Activated T-cell treated with anti-CD3 and anti-CD28 coated beads for 48 hours (primary cell): ENCODE results near the gene SLC15A3.

ENCODE experiments used
- DNase-seq: peaks from one replicate; pipeline ENCODE4 v3.0.0-alpha.2; 2020; ENCODE audit warnings: low read depth

The SLC15A3 gene

GRCh38 chr11:60945295-60945667, 6.7 kb downstream of the SLC15A3 start:
- DNase-seq = no peak

- no peak for DNase-seq
Observed at GRCh38 chr11:60944490-60945294, 7.3 kb downstream of the SLC15A3 start.

GRCh38 chr11:60942970-60943565, 8.9 kb downstream of the SLC15A3 start:
- DNase-seq = no peak

DNA sequence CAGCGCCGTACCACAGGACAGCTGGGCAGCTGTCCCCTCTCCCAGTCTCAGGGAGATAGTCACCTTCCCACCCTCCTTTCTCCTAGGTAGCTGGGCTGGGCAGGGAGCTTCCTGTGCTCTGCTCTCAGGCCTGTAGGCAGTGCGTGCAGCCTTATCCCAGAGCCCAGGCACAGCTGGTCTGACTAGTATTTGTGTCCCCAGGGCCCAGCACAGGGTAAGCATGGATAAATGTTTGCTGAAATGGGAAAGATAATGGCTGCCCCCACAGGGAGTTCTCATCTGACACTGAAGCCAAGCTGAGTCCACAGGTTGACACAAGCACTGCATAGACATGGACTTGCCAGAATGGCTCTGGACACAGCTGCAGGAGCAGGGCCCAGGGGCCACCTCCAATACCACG, 9.8 kb downstream of the SLC15A3 start:
- no peak for DNase-seq

GRCh38 chr11:60941371-60942119, 10.4 kb downstream of the SLC15A3 start:
- DNase-seq = no peak

DNA sequence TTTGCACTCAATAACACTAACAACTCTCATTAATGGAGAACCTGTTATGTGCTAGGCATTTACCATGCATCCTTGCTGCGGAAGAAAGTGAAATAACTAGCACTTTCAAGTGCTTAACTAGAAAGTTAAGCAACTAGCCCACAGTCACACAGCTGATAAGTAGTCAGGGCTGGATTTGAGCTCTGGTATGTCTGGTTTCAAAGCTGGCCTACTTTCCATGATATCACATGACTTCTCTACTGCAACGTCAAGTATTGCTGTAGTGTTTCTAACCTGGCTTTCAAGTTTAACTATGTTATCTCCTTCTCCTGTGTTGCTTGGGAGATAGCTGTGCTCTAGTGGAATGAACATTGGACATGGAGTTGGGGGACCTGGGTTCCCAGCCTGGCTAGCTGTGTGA, 12.1 kb downstream of the SLC15A3 start:
- no peak for DNase-seq

DNA sequence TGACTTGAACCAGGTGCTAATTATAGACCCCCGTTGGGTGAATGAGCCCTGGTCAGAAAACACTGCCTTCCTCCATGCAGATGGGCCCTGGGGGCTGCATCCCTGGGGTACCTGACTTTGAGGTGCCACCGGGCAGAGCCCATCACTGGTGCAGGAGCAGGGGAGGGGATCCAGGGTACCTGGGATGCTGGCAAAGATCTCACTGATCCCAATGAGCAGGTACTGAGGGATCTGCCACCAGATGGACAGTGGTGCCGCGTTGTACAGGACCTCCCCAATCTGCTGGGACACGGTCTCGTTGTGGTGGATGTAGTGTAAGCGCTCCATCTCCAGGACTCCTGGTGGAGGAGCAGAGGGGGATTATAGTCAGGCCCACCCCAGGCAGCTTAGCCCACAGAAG, 12.7 kb downstream of the SLC15A3 start:
- DNase-seq = no peak

GRCh38 chr11:60938500-60938899, 13.5 kb downstream of the SLC15A3 start:
- DNase-seq = no peak

- no peak for DNase-seq
Observed at GRCh38 chr11:60937811-60938210, 14.2 kb downstream of the SLC15A3 start.

DNA sequence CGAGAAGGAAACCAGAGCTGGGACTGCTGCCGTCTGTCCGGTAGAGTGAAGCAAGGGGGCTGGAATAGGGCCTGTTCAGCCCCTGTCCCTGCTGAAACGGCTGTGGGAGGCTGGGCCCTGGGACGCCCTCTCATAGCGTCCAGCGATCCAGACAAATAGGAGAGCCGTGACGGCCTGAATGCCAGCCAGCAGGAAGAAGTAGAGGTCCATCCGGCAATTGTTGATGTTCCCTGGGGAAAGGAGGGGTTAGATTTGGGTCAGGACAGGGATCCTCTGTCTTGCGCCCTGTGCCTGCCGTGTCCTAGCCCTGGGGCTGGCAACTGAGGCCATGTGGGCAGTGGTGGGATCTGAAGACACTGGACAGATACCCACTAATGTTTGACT, 14.8 kb downstream of the SLC15A3 start:
- no peak for DNase-seq

GRCh38 chr11:60936467-60937143, 15.4 kb downstream of the SLC15A3 start:
- DNase-seq = no peak

DNA sequence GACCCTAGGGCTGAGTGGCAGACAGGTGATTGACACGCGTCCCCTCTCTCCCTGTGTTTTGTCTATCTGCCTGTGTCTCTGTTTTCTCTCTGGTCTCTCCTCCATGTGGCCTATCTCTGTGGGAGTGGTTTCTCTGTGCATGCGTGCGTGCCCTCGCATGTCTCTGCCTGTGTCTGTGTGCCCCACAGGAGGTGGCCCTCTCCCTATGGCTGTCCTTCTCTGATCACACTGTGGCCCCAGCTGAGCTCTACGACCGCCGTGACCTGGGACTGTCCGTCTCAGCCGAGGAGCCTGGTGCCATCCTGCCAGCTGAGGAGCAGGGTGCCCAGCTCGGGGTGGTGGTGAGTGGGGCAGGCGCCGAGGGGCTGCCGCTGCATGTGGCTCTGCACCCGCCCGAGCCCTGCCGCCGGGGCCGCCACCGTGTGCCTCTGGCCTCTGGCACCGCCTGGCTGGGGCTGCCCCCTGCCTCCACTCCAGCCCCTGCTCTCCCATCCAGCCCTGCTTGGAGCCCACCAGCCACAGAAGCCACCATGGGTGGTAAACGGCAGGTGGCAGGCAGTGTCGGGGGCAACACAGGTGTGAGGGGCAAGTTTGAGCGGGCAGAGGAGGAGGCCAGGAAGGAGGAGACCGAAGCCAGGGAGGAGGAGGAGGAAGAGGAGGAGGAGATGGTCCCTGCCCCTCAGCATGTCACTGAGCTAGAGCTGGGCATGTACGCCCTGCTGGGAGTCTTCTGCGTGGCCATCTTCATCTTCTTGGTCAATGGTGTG, 16.1 kb downstream of the SLC15A3 start:
- no peak for DNase-seq

DNA sequence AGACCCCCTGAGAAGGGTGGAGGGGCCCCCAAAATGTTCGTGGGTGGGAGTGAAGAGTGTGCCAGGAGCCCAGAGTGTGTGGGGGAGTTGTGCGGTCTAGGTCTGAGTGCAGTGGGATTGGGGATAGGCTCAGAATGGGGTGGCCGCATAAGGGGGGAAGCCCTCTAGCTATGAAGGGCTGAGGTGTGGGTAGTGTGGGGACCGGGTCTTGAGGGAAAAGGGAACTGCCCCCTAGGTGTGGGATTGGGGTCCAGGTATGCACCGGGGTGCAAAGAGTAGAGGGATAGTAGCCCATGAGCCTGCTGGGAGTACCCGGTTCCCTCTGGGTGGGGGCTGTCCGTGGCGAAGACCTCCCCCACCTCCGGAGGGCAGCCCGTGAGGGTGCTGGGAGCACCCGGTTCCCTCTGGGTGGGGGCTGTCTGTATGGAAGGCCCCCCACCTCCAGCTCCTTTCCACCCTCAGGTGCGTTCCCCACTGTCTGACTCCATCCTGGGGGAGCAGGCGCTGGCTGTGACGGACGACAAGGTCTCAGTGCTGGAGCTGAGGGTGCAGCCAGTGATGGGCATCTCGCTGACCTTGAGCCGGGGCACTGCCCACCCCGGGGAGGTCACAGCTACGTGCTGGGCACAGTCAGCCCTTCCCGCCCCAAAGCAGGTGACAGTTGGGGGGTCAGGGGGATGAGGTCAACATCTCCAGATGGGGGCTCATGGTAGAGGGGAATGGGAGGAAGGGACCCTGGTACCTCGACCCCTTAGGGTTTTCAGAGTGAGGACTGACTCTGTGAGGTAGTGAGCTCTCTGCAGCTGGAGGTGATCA, 17.0 kb downstream of the SLC15A3 start:
- no peak for DNase-seq

DNA sequence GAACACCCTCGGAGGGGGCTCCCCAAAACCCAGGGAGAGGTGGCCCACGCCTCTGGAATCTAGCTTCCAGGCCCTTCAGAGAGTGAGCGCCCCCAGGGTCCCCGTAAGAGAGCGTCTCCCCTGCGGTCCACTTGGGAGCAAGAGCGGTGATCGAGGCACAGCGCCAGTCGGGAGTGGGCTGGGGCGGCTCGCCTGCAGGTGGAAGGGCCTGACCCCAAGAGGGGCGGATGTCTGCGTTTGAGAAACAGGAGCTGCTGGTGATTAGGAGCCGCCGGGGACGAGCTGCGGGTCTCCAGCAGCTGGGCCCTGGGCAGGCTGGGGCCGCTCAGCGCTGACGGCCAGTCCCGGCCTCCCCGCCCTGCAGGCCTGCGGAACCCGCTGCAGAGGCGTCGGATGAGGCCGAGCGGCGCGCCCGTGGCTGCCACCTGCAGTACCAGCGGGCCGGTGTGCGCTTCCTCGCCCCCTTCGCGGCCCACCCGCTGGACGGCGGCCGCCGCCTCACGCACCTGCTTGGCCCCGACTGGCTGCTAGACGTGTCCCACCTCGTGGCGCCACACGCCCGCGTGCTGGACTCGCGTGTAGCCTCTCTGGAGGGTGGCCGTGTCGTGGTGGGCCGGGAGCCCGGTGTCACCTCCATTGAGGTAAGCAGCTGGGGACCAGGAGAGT, 17.7 kb downstream of the SLC15A3 start:
- no peak for DNase-seq

DNA sequence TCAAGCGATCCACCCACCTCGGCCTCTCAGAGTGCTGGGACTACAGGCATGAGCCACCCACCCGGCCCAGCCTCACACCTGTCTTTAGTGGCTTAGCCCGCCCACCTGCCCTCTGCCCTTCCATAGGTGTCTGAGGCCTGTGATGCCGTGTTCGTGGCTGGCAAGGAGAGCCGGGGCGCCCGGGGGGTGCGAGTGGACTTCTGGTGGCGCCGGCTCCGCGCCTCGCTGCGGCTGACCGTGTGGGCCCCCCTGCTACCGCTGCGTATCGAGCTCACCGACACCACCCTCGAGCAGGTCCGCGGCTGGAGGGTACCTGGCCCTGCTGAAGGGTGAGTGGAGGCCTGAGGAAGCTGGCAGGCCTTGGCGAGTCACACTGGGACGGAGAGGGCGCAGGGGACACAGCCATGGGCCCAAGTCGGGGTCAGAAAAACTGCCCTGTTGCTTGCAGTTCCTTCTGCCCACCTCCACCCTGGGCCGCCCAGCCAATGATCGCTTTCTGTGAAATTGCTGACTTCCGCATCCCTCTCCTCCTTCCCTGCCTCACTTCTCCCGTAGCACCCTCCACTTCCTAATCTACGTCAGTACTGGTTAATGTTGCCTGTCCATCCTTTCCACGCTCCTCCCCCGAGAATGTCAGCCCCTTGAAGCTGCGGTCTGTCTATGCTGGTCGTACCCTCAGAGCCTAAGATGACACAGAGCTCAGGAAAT, 18.4 kb downstream of the SLC15A3 start:
- DNase-seq = no peak

DNA sequence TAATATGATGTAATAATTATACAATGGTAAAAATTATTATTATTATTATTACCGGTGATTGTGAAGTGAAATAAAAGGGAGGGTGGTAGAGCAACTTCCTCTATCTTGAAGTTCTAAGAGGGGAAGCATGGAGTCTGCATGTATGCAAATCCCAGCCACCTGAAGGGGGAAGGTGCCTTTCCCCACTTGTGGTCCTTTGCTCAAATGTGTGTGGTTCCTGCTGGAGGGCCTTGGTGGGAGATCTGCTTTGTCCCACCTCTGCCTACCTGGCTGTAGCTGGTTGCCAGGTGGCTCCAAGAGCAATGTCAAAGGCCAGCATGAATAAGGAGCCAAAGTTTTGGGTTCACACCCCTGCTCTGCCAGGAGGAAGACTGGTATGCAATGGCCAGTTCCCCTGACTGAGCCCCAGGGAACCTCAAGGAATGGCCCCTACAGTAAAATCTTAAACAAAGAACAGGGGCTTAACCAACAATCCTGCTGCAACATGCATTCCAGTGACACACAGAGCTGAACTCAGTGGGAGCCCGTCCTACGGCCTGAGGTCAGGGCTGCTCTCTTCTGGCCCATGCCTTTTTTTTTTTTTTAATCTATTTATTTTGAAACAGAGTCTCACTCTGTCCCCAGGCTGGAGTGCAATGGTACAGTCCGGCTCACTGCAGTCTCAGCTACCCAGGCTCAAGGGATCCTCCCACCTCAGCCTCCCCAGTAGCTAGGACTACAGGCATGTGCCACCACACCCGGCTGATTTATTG, 19.2 kb downstream of the SLC15A3 start:
- no peak for DNase-seq

DNA sequence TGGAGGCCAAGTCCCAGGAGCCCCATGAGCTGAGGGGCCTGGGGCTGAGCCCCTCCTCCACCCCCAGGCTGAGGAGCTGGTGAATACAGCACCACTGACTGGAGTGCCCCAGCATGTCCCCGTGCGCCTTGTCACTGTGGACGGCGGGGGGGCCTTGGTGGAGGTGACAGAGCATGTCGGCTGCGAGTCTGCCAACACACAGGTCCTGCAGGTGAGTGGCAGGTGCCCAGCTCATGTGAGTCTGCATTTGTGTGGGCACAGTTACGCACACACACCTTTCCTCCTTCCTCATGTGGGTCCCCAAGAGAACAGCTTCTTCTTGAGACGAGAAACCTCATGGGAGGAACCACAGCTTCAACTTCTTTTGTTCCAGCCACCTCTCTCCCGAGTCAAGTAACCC, 20.1 kb downstream of the SLC15A3 start:
- no peak for DNase-seq

DNA sequence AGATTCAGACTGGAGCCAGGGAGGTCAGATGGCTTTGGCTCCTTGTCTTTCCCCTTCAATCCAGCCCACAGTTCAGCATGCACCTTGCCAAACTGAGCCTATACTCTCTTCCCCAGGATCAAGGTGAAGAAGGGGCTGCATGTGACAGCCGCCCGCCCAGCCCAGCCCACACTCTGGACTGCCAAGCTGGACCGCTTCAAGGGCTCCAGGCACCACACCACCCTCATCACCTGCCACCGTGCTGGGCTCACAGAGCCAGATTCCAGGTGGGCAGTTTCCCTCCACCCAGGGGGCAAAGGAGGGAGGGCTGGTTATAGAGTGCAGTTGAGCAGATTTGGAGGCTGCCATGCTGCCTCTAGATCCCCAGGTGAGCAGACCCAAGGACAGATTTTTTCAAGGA, 21.6 kb downstream of the SLC15A3 start:
- no peak for DNase-seq

DNA sequence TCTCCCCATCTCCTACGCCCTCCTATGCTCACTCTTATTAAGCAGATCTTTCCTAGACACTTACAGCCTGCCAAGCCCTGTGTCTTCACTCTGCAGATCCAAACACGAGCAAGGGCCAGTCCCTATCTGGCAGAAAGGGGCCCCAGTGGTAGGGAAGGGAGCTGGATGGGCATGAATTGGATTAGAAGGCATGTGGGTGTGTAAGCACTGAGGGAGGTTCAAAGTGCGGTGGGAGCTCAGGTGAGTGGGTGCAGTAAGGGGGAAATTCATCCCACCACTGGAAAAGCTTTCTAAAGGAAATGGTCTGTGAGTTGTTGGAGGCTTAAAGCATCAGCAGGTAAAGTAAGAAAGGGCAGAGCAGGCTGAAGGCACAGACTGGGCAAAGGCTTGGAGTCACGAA, 22.2 kb downstream of the SLC15A3 start:
- no peak for DNase-seq
